NCI-H345 treated with DMSO at 0.1 percent for 48 hours (cell line): ENCODE measurements around the gene RELB.
"Not testable (repeated sequence)": the region's sequence is repeated elsewhere in the genome, so short reads cannot be mapped to it uniquely, and the experiment has no call there.

Experiments used
- DNase-seq: peaks from one replicate; lab custom pipeline; 2025; ENCODE audit not compliant: unreplicated experiment; lab: John Stamatoyannopoulos, UW

The RELB gene

GRCh38 chr19:44987148-44987675, 14.1 kb upstream of the RELB start:
- DNase-seq = no peak

- no peak for DNase-seq
Observed at GRCh38 chr19:44988273-44988672, 13.0 kb upstream of the RELB start.

- DNase-seq = no peak
Observed at GRCh38 chr19:44988896-44989556, 12.2 kb upstream of the RELB start.

- DNase-seq = no peak
Observed at GRCh38 chr19:44990459-44990858, 10.8 kb upstream of the RELB start.

GRCh38 chr19:44990966-44991365, 10.3 kb upstream of the RELB start:
- no peak for DNase-seq

GRCh38 chr19:44992336-44993163, 8.7 kb upstream of the RELB start:
- no peak for DNase-seq

GRCh38 chr19:44993526-44993925, 7.7 kb upstream of the RELB start:
- DNase-seq = no peak

- no peak for DNase-seq
Observed at GRCh38 chr19:44993926-44994537, 7.2 kb upstream of the RELB start.

- no peak for DNase-seq
Observed at GRCh38 chr19:44998025-44998424, 3.2 kb upstream of the RELB start.

GRCh38 chr19:44999131-44999925, 1.9 kb upstream of the RELB start:
- DNase-seq = not testable (repeated sequence)

GRCh38 chr19:45000665-45001064, 599 bp upstream of the RELB start:
- not testable (repeated sequence) for DNase-seq

GRCh38 chr19:45003485-45003884, 2.2 kb downstream of the RELB start:
- DNase-seq = no peak

- DNase-seq = no peak
Observed at GRCh38 chr19:45005787-45006186, 4.5 kb downstream of the RELB start.

- no peak for DNase-seq
Observed at GRCh38 chr19:45008552-45008951, 7.3 kb downstream of the RELB start.

- no peak for DNase-seq
Observed at GRCh38 chr19:45009625-45010255, 8.5 kb downstream of the RELB start.

- DNase-seq = no peak
Observed at GRCh38 chr19:45010306-45010705, 9.0 kb downstream of the RELB start.

GRCh38 chr19:45011959-45012358, 10.7 kb downstream of the RELB start:
- no peak for DNase-seq

GRCh38 chr19:45016388-45017314, 15.4 kb downstream of the RELB start:
- no peak for DNase-seq

GRCh38 chr19:45019187-45019586, 17.9 kb downstream of the RELB start:
- DNase-seq = no peak
